Measurements from ENCODE around the gene SLC2A6.

Gene SLC2A6
- 2.6 reads per million, percentile 8 among the genes with 10 or more reads in this experiment for total RNA-seq

- peak; percentile 77 for DNase-seq
Observed at GRCh38 chr9:133478851-133479711, at the start of gene SLC2A6. Gene SLC2A6 (minus strand): TSS chr9:133479099. CDS start chr9:133479059, 40 bp downstream.

- DNase-seq, result no peak
Observed at GRCh38 chr9:133528001-133528875, 49.3 kb upstream of the SLC2A6 start.

GRCh38 chr9:133527444-133527920 is 48.6 kb upstream of the SLC2A6 start:
- DNase-seq, result no peak

- no peak for DNase-seq
Observed at GRCh38 chr9:133526721-133527321, 47.9 kb upstream of the SLC2A6 start.

- DNase-seq, result no peak
Observed at GRCh38 chr9:133525677-133526076, 46.8 kb upstream of the SLC2A6 start.

GRCh38 chr9:133524679-133525228 is 45.9 kb upstream of the SLC2A6 start, which contains the start of gene MYMK:
Gene MYMK (minus strand): TSS chr9:133524959. CDS start chr9:133524844, 115 bp downstream.
- DNase-seq, result no peak

- no peak for DNase-seq
Observed at GRCh38 chr9:133524146-133524545, 45.2 kb upstream of the SLC2A6 start.

GRCh38 chr9:133523106-133523505 is 44.2 kb upstream of the SLC2A6 start:
- DNase-seq, result no peak

- no peak for DNase-seq
Observed at GRCh38 chr9:133522073-133522910, 43.4 kb upstream of the SLC2A6 start.

- no peak for DNase-seq
Observed at GRCh38 chr9:133521122-133522072, 42.5 kb upstream of the SLC2A6 start.

GRCh38 chr9:133520121-133520835 is 41.4 kb upstream of the SLC2A6 start:
- DNase-seq, result no peak

- no peak for DNase-seq
Observed at GRCh38 chr9:133519693-133520092, 40.8 kb upstream of the SLC2A6 start.

- no peak for DNase-seq
Observed at GRCh38 chr9:133518706-133519449, 40.0 kb upstream of the SLC2A6 start.

- DNase-seq, result no peak
Observed at GRCh38 chr9:133518200-133518599, 39.3 kb upstream of the SLC2A6 start.

GRCh38 chr9:133517711-133518110 is 38.8 kb upstream of the SLC2A6 start:
- DNase-seq, result no peak

- no peak for DNase-seq
Observed at GRCh38 chr9:133516961-133517350, 38.1 kb upstream of the SLC2A6 start.

- DNase-seq, result no peak
Observed at GRCh38 chr9:133516256-133516960, 37.5 kb upstream of the SLC2A6 start.

- DNase-seq, result no peak
Observed at GRCh38 chr9:133515615-133516255, 36.8 kb upstream of the SLC2A6 start.
